Muscle of leg (tissue), 11 donors: ENCODE measurements around the gene CRIP3. TPM values are rescaled to one million over a fixed set of nuclear protein-coding genes. Genes with fewer than 3 reads are reported as not detected.
"Not testable (repeated sequence)": the region's sequence is repeated elsewhere in the genome, so short reads cannot be mapped to it uniquely, and the experiment has no call there.

Source experiments
- DNase-seq: peaks from one replicate; pipeline ENCODE4 v3.0.0; 2013
- H3K27ac ChIP-seq: one replicate; pipeline ENCODE4 v1.5.1; 2013; ENCODE audit warnings: mild to moderate bottlenecking, low read length, control low read depth
- H3K27me3 ChIP-seq: one replicate; pipeline ENCODE4 v1.6.1; 2013; ENCODE audit warnings: low read length; ENCODE audit not compliant: control insufficient read depth, insufficient read depth
- H3K36me3 ChIP-seq: one replicate; pipeline ENCODE4 v1.6.1; 2013; ENCODE audit warnings: low read length; ENCODE audit not compliant: control insufficient read depth, insufficient read depth
- H3K4me1 ChIP-seq: one replicate; pipeline ENCODE4 v1.6.1; 2013; ENCODE audit warnings: low read length; ENCODE audit not compliant: control insufficient read depth, insufficient read depth
- H3K4me3 ChIP-seq: one replicate; pipeline ENCODE4 v1.5.1; 2013; ENCODE audit warnings: low read length, control low read depth
- H3K9me3 ChIP-seq: replicated peaks from 2 replicates; pipeline ENCODE4 v1.6.1; 2013; ENCODE audit warnings: low read depth, low read length; ENCODE audit not compliant: control insufficient read depth
- WGBS: methylation state at CpG from one replicate; pipeline ENCODE4 v1.1.5; 2013; ENCODE audit warnings: missing lambda C conversion rate; ENCODE audit not compliant: insufficient coverage; 5-methylcytosine and 5-hydroxymethylcytosine counted together
- polyA plus RNA-seq, 8 donors: library from polyadenylated mRNA; unstranded; fragments of 120-200 nt; gene quantifications; one replicate each; pipeline versions ENCODE4 v1.2.1 to v1.2.3, GENCODE V29; 2013; ENCODE audit warnings: inconsistent platforms in 1 of 8, low replicate concordance in 1 of 8; ENCODE audit not compliant: insufficient read length in 8 of 8, insufficient read depth in 1 of 8
- total RNA-seq: library from RNA; stranded (reverse); fragments of 120-200 nt; gene quantifications from one replicate; pipeline ENCODE4 v1.2.4, GENCODE V29; 2013

Gene CRIP3
- total and polyA plus RNA-seq, 9 donors: 0.64 to 2.6 (median 1.2) TPM

DNA sequence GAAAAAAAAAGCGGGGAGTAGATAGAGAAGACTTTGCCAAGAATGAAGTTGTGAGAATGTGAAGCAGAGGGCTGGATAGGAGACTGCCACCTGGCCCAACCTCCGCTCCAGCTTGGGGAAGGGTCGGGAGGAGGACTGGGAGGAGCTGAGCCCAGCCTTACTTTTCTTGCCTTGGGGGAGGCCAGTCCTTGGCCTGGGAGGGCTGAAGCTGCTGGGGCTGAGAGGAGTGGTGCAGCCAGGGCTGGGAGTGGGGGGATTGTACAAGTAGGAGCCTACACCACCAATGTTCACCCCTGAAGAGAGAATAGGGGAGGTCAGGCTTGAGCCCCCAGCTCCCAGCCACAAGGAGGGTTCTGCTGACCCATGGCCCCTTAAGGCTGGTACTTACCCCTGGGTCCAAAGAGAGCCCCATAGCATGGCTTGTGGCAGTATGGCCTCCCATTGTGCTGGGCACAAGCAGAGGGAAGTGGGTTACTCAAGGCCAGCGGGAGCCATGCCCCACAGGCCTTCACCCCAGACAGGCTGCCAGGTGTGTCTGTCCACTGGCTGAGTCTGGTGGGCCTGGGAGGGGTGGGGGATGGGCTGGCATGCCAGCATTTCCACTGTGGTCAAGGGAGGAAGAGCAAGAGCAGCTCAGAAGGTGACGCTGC is 1.1 kb downstream of the CRIP3 start:
- H3K27me3 ChIP-seq: peaks cover 17% of the 10 kb centered on the region
- H3K9me3 ChIP-seq: no peaks in the 10 kb centered on the region
- peaks cover 13% of the 10 kb centered on the region for H3K4me1 ChIP-seq
- WGBS: 71% methylated on average over 4 of the region's 5 CpGs
- no peak overlapping the region for H3K4me3 ChIP-seq
- no peaks in the 10 kb centered on the region for H3K36me3 ChIP-seq
- no peak overlapping the region for H3K27ac ChIP-seq
- no peak for DNase-seq

DNA sequence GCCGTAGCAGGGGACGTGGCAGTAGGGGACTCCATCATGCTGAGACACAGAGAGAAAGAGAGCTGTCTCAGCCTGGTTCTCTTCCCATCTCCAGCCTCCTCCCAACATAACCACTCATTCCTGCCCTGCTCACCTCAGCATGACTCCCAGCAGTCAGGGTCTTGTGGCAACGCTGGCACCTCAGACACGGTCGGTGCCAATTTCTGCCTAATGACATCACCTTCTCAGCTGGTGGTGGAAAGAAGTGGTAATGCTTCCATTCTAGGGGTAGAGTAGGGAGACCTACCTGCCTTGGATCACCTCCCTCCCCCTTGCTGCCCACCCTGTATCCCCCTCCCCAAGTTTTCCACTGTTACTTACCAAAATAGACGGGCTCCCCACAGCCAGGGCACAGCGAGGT is 2.5 kb downstream of the CRIP3 start:
- H3K27me3 ChIP-seq: peaks cover 23% of the 10 kb centered on the region
- WGBS: no CpG with 5 or more reads among the region's 7 CpGs
- no peak for DNase-seq
- H3K36me3 ChIP-seq: no peaks in the 10 kb centered on the region
- no peak overlapping the region for H3K27ac ChIP-seq
- H3K4me3 ChIP-seq: no peak overlapping the region
- H3K4me1 ChIP-seq: peaks cover 13% of the 10 kb centered on the region
- no peaks in the 10 kb centered on the region for H3K9me3 ChIP-seq

DNA sequence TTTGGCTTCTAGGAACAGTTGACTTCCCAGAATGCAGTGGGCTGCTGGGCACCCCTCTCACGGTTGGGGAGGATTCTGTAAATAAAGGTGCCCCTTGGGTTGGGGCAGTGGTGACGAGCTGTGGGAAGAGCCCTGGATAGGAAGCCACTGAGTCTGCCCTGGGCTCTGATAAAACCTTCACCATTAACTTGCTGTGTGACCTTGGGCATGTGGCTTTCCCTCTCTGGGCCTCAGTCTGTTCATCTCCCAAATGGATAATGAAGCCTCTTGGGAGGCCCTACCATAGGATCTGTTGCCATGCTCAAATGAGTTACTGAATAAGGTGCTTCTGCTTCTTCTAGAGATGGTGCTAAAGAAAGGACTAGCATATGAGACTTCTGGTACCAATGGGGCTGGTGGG is 3.7 kb downstream of the CRIP3 start:
- no peak overlapping the region for H3K4me3 ChIP-seq
- H3K27me3 ChIP-seq: peaks cover 31% of the 10 kb centered on the region
- no peaks in the 10 kb centered on the region for H3K36me3 ChIP-seq
- no peaks in the 10 kb centered on the region for H3K9me3 ChIP-seq
- DNase-seq: no peak
- H3K4me1 ChIP-seq: peaks cover 13% of the 10 kb centered on the region
- no CpG with 5 or more reads among the region's 2 CpGs for WGBS
- H3K27ac ChIP-seq: no peak overlapping the region

DNA sequence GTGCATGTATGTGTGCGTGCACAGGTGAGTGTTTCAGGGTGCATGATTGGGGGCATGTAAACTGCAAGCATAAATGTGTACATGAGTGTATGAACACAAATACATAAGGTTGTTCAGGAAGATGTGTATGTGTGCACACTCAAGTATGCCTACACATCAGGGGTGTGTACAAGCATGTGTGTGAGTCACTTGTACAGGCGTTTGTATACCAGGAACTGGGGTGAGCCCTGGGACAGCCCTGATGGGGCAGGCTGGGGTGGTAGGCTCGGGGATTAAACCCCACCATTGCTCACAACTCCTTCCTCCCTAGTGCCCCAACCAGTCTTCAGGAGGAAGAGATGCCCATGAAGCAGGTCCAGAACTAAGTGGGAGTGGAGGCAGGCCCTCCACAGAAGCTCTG is 4.3 kb downstream of the CRIP3 start:
- Histone ChIP-seq H3K27ac (no peak overlapping the region), H3K4me1 (peaks cover 13% of the 10 kb centered on the region), H3K27me3 (peaks cover 36% of the 10 kb centered on the region), H3K4me3 (no peak overlapping the region), H3K36me3 (no peaks in the 10 kb centered on the region), H3K9me3 (no peaks in the 10 kb centered on the region)
- no peak for DNase-seq
- 100% methylated on average over 1 of the region's 3 CpGs for WGBS

DNA sequence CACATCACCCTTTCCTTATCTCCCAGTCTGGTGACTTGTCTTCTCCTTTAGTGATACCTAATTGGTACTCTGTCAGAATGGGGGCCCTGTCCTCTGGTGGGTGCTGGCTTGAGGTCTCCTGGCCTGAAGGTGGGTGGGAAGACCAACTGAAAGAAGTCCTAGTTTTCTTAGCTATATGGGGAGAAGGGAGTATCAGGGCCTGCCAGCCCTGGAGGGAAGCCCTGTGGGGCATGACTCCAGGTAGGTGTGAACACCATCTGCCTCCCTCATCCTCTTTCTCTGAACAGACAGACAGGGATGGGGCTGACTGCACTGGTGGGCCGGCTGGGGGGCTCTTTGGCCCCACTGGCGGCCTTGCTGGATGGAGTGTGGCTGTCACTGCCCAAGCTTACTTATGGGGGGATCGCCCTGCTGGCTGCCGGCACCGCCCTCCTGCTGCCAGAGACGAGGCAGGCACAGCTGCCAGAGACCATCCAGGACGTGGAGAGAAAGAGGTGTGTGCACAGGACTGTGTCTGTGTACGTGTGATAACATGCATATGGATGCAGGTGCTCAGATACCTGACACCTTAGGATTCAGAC is 4.8 kb downstream of the CRIP3 start:
- Histone ChIP-seq H3K9me3 (no peaks in the 10 kb centered on the region), H3K4me1 (peaks cover 9% of the 10 kb centered on the region), H3K27me3 (peaks cover 37% of the 10 kb centered on the region), H3K27ac (no peak overlapping the region), H3K4me3 (no peak overlapping the region), H3K36me3 (no peaks in the 10 kb centered on the region)
- 56% methylated on average over 8 of the region's 8 CpGs for whole genome bisulfite sequencing
- DNase-seq: no peak

DNA sequence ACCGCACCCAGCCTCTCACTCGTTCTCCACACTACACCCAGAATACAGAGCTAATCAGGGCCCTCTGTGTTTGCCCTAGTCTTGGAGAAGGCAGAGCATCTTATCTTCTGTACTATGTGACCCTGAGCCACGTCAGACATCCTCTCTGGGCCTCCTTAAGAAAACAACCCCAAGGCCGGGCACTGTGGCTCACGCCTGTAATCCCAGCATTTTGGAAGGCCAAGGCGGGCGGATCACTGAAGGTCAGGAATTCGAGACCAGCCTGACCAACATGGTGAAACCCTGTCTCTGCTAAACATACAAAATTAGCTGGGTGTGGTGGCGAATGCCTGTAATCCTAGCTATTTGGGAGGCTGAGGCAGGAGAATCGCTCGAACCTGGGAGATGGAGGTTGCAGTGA is 5.6 kb downstream of the CRIP3 start:
- H3K4me1 ChIP-seq, H3K4me3 ChIP-seq, H3K36me3 ChIP-seq, H3K27ac ChIP-seq, DNase-seq, H3K9me3 ChIP-seq: not testable (repeated sequence)
- WGBS: 85% methylated on average over 7 of the region's 11 CpGs
- peaks cover 35% of the 10 kb centered on the region for H3K27me3 ChIP-seq

DNA sequence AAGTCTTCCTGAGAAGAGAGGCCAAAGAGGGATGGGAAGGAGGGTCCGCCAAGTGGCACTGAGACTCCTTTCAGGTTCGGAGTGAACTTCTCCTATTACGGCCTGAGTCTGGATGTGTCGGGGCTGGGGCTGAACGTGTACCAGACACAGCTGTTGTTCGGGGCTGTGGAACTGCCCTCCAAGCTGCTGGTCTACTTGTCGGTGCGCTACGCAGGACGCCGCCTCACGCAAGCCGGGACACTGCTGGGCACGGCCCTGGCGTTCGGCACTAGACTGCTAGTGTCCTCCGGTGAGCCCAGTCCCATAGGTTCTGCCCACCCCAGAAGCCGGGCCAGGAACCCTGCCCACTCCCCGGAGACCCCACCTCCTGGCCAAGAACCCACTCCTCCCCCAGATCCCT is 6.5 kb downstream of the CRIP3 start:
- 64% methylated on average over 19 of the region's 19 CpGs for WGBS
- no peak overlapping the region for H3K27ac ChIP-seq
- H3K36me3 ChIP-seq: no peaks in the 10 kb centered on the region
- peaks cover 28% of the 10 kb centered on the region for H3K27me3 ChIP-seq
- H3K9me3 ChIP-seq: no peaks in the 10 kb centered on the region
- no peaks in the 10 kb centered on the region for H3K4me1 ChIP-seq
- DNase-seq: no peak
- H3K4me3 ChIP-seq: no peak overlapping the region

DNA sequence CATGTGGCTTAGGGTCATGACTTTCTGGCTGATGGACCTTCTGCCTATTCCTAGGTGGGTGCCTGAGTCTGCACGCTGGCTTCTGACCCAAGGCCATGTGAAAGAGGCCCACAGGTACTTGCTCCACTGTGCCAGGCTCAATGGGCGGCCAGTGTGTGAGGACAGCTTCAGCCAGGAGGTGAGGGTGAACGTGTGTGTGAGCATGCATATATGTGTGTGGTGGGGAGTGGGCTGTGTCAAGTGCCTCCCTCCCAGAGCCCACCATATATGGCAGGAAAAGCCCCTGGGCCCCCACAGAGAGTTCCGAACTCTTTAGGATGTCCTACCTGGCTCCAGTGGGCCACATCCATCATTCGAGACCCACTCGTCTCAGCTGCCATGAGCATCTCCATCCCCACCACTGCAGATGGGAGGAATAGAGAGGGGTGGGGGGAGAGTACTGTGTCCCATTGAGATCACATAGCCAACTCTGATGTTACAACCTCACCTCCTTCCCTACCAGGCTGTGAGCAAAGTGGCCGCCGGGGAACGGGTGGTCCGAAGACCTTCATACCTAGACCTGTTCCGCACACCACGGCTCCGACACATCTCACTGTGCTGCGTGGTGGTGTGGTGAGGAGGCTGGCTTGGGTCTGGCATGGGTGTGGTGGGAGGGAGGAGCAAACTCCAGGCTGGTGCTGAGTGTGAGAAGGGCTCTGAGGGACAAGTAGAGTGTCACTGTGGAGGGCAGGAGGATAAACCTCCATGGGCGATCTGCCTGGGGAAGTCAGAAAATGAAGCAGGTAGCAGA is 7.3 kb downstream of the CRIP3 start:
- Histone ChIP-seq H3K4me1 (no peaks in the 10 kb centered on the region), H3K4me3 (no peak overlapping the region), H3K27me3 (peaks cover 31% of the 10 kb centered on the region), H3K27ac (no peak overlapping the region), H3K9me3 (no peaks in the 10 kb centered on the region), H3K36me3 (no peaks in the 10 kb centered on the region)
- WGBS: 55% methylated on average over 3 of the region's 15 CpGs
- no peak for DNase-seq

DNA sequence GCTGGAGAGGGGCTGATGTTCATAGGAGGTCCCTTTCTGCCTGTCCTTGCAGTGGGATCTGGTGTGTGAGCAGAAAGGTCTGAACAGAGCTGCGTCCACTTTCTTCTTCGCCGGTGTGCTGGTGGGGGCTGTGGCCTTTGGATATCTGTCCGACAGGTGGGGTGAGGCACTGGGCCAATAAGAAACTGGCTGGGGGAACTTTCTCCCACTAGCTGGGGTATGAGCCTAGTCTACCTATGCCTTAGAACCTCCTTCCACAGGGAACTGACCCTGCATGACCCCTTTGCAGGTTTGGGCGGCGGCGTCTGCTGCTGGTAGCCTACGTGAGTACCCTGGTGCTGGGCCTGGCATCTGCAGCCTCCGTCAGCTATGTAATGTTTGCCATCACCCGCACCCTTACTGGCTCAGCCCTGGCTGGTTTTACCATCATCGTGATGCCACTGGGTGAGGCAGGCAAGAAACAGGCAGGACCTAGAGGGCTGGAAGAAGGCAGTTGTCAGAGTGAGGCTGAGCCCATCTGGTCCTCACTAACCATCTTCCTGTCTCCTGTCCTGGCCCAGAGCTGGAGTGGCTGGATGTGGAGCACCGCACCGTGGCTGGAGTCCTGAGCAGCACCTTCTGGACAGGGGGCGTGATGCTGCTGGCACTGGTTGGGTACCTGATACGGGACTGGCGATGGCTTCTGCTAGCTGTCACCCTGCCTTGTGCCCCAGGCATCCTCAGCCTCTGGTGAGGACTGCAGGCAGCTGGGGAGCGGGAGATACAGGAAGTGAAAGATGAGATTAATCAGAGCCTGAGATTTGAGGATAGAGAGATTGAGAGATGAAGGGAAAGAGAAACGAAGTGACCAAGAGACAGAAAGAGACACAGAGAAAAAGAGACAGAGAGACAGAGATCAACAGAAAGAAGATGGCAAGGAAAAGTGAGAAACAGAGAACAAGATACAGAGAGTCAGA is 9.0 kb downstream of the CRIP3 start:
- DNase-seq: no peak
- no peaks in the 10 kb centered on the region for H3K9me3 ChIP-seq
- H3K27me3 ChIP-seq: peaks cover 31% of the 10 kb centered on the region
- no peaks in the 10 kb centered on the region for H3K4me1 ChIP-seq
- 66% methylated on average over 12 of the region's 18 CpGs for WGBS
- H3K4me3 ChIP-seq: no peak overlapping the region
- no peaks in the 10 kb centered on the region for H3K36me3 ChIP-seq
- no peak overlapping the region for H3K27ac ChIP-seq
